ENCODE data around the gene CSTB. TPM values are rescaled to one million over a fixed set of nuclear protein-coding genes. Genes with fewer than 3 reads are reported as not detected.

CSTB gene
- total RNA-seq, 1 donor from 2014 or later, result 27.9 TPM

GRCh38 chr21:43782431-43783097 is 6.5 kb upstream of the CSTB start:
- Histone ChIP-seq H3K27me3 (ENCODE audit: control insufficient read depth, insufficient read depth, low read length) (no peaks in the 10 kb centered on the region), H3K4me3 (ENCODE audit: low read depth, low read length) (no peak overlapping the region), H3K36me3 (ENCODE audit: control insufficient read depth, insufficient read depth, low read length) (no peaks in the 10 kb centered on the region)
- TF ChIP-seq, protein P1, sequence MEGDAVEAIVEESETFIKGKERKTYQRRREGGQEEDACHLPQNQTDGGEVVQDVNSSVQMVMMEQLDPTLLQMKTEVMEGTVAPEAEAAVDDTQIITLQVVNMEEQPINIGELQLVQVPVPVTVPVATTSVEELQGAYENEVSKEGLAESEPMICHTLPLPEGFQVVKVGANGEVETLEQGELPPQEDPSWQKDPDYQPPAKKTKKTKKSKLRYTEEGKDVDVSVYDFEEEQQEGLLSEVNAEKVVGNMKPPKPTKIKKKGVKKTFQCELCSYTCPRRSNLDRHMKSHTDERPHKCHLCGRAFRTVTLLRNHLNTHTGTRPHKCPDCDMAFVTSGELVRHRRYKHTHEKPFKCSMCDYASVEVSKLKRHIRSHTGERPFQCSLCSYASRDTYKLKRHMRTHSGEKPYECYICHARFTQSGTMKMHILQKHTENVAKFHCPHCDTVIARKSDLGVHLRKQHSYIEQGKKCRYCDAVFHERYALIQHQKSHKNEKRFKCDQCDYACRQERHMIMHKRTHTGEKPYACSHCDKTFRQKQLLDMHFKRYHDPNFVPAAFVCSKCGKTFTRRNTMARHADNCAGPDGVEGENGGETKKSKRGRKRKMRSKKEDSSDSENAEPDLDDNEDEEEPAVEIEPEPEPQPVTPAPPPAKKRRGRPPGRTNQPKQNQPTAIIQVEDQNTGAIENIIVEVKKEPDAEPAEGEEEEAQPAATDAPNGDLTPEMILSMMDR (IDR thresholded peaks at IDR 0.05; ENCODE audit: insufficient read depth, low read length, poor library complexity, severe bottlenecking), result no peak
- no peak for DNase-seq (ENCODE audit: low read depth)

DNA sequence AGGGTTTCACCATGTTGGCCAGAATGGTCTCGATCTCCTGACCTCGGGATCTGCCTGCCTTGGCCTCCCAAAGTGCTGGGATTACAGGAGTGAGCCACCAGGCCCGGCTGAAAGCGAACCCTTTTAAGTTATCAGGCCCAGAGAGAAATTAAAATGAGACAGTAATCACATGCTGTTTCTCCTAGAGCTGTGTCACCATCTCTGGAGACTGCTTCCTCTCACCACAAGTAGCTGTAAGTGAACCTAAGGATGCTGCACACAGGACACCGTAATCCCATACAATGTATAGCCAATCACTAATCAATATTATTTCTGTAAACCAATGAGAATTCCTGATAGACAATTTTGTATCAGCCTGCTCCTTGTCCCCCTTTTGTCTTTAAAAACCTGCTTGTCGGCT is 5.7 kb upstream of the CSTB start:
- no peaks in the 10 kb centered on the region for H3K27me3 ChIP-seq (ENCODE audit: control insufficient read depth, insufficient read depth, low read length)
- H3K36me3 ChIP-seq (ENCODE audit: control insufficient read depth, insufficient read depth, low read length), result no peaks in the 10 kb centered on the region
- DNase-seq (ENCODE audit: low read depth), result no peak
- TF ChIP-seq, protein P1 (IDR thresholded peaks at IDR 0.05; ENCODE audit: insufficient read depth, low read length, poor library complexity, severe bottlenecking), result no peak
- no peak overlapping the region for H3K4me3 ChIP-seq (ENCODE audit: low read depth, low read length)

DNA sequence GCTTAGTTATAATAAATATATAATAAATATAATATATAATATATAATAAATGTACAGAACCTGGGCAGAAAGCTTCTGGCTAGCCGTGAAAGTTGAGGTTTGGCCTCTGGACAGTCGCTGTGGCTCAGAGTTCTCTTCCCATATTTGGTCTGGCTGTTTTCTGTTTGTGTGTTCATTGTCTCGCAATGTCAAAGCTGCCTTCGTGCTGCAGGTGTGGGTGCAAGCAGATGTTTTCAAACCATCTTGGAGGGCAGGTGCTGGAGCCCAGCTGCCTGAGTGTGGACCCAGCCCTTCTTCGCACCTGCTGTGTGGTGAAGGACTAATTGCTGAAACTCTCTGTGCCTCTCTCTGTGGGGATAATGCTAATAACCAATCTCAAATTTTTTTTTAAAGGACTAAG is 3.6 kb upstream of the CSTB start:
- H3K4me3 ChIP-seq (ENCODE audit: low read depth, low read length), result no peak overlapping the region
- H3K27me3 ChIP-seq (ENCODE audit: control insufficient read depth, insufficient read depth, low read length), result no peaks in the 10 kb centered on the region
- no peak for DNase-seq (ENCODE audit: low read depth)
- TF ChIP-seq, protein P1 (IDR thresholded peaks at IDR 0.05; ENCODE audit: insufficient read depth, low read length, poor library complexity, severe bottlenecking), result no peak
- H3K36me3 ChIP-seq (ENCODE audit: control insufficient read depth, insufficient read depth, low read length), result no peaks in the 10 kb centered on the region

GRCh38 chr21:43778469-43779335 is 2.6 kb upstream of the CSTB start:
- peaks cover 2% of the 10 kb centered on the region for H3K36me3 ChIP-seq (ENCODE audit: control insufficient read depth, insufficient read depth, low read length)
- no peaks in the 10 kb centered on the region for H3K27me3 ChIP-seq (ENCODE audit: control insufficient read depth, insufficient read depth, low read length)
- no peak for DNase-seq (ENCODE audit: low read depth)

GRCh38 chr21:43777953-43778352 is 1.8 kb upstream of the CSTB start:
- Histone ChIP-seq H3K36me3 (ENCODE audit: control insufficient read depth, insufficient read depth, low read length) (peaks cover 2% of the 10 kb centered on the region), H3K27me3 (ENCODE audit: control insufficient read depth, insufficient read depth, low read length) (no peaks in the 10 kb centered on the region), H3K4me3 (ENCODE audit: low read depth, low read length) (no peak overlapping the region)
- TF ChIP-seq, protein P1 (IDR thresholded peaks at IDR 0.05; ENCODE audit: insufficient read depth, low read length, poor library complexity, severe bottlenecking), result no peak
- no peak for DNase-seq (ENCODE audit: low read depth)

More at GRCh38 chr21:43778469-43779335, 2.6 kb upstream of the CSTB start:
- no peak overlapping the region for H3K4me3 ChIP-seq (ENCODE audit: low read depth, low read length)
- TF ChIP-seq, protein P1 (IDR thresholded peaks at IDR 0.05; ENCODE audit: insufficient read depth, low read length, poor library complexity, severe bottlenecking), result no peak
